HG03565 (cell line): ENCODE results near the gene UNC5A.
"Not testable (repeated sequence)": the region's sequence is repeated elsewhere in the genome, so short reads cannot be mapped to it uniquely, and the experiment has no call there.

Source experiments
- ATAC-seq: cut with Tn5 transposase; IDR thresholded peaks from one replicate; pipeline ENCODE4 v1.9.1; 2021; ENCODE audit warnings: mild to moderate bottlenecking, moderate library complexity; ENCODE audit not compliant: unreplicated experiment

Gene UNC5A

DNA sequence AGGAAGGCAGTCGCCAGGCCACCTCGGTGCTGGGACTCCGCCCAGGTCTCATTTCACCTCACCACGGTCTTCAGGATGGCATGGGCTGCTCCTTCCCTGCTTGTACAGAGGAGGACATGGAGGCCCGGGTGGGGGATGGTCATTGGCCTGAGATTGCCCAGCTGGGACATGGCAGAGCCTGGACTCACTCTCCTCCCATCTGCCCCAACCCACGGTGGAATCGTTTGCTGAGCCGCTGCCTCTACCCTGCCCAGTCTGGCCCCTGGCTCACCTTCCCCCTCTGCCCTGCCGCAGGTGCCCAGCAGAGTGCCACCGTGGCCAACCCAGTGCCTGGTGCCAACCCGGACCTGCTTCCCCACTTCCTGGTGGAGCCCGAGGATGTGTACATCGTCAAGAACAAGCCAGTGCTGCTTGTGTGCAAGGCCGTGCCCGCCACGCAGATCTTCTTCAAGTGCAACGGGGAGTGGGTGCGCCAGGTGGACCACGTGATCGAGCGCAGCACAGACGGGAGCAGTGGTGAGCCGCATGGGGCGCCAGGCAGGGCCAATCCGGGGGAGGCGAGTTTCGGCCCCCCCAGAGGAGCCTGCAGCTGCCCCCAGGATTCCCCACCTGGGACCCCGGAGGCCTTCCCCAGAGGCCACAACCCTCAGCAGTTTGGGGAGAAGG, 52.1 kb downstream of the UNC5A start:
- no peak for ATAC-seq

GRCh38 chr5:176863041-176863764, 52.8 kb downstream of the UNC5A start:
- no peak for ATAC-seq

DNA sequence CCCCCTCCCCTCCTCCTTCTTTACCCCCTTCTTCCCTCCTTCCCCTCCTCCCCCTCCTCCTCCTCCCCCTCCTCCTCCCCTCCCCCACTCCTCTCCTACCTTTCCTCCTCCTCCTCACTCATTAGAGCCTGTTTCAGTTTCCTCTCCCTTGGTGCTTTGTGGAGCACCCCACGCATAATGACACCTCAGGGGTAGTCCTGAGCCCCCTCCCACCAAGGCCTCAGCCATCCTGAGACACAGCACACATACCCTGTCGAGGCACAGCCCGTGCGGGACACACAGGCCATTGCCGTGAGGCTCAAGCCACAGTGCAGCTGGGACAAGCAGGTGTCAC, 53.4 kb downstream of the UNC5A start:
- no peak for ATAC-seq

- no peak for ATAC-seq
These were observed 54.4 kb downstream of the UNC5A start for GRCh38 chr5:176864755-176865154.

DNA sequence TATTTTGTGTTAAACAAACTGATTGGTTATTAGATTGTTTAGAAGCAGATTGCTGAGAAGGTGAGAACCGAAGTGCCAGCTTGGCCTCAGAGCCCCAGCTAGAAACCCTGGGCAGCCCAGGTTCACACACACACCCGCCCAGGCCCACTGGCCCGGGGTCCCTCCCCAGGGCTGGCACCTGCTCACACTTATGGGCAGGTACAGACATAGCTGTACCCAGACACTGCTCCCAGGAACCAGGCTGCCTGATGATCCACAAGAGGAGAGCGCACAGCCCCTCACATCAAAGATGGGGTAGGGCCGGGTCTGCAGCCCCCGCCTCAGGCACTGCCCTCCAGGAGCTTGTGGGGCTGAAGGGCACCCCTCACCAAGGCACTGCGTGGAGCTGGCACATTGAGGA, 55.6 kb downstream of the UNC5A start:
- ATAC-seq, result no peak

DNA sequence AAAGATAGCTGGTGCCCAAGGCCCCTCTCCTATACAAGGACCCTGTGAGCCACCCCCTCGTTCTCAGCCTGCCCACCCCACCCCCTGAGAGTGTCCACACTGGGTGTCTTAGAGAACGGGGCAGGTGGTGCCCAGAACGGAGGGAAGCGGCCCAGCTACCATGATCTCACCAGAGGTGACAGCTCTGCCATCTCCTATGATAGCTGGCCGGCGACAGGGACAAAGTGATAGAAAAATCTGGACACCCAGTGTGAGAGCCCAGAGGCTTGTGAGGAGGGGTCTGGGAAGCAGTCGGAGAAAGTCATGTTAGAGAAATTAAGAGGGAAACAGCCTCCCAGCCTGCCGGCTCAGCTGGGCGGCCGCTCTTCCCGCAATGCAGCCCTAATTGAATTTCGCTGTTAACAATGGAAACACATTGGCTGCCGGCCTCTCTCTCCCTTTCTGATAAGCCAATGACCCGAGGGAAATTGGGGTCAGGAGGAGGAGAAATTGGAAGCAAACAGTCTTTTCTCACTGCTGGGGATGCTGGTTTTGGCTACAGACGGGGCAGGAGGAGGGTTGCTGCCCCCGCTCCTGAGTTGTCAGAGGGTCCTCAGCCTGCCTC, 56.5 kb downstream of the UNC5A start:
- no peak for ATAC-seq

GRCh38 chr5:176868126-176868525, 57.8 kb downstream of the UNC5A start:
- ATAC-seq, result no peak

GRCh38 chr5:176868731-176869130, 58.4 kb downstream of the UNC5A start:
- ATAC-seq, result no peak

- no peak for ATAC-seq
These were observed 59.2 kb downstream of the UNC5A start for GRCh38 chr5:176869501-176870109.

DNA sequence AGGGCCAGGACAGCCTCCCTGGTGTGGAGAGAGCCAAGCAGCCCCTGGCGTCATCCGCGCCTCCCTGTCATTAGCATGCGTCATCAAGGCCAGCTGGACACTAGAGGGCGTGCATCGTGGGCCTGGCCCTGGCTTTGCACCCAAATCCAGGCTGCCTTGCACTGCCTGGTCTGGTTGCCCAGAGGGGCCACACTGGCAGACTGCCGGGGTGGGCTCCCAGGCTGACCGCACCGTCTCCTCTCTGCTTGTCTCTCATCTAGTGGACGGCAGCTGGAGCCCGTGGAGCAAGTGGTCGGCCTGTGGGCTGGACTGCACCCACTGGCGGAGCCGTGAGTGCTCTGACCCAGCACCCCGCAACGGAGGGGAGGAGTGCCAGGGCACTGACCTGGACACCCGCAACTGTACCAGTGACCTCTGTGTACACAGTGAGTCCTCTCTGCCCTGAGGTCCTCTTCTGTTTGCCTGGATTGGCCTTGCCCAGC, 59.8 kb downstream of the UNC5A start:
- no peak for ATAC-seq

- not testable (repeated sequence) for ATAC-seq
These were observed 60.3 kb downstream of the UNC5A start for GRCh38 chr5:176870644-176871043.

DNA sequence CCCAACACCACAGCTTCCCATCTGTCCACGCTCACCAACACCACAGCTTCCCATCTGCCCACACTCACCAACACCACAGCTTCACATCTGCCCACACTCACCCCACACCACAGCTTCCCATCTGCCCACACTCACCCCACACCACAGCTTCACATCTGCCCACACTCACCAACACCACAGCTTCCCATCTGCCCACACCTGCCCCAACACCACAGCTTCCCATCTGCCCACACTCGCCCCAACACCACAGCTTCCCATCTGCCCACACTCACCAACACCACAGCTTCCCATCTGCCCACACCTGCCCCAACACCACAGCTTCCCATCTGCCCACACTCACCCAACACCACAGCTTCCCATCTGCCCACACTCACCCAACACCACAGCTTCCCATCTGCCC, 62.2 kb downstream of the UNC5A start:
- not testable (repeated sequence) for ATAC-seq

GRCh38 chr5:176873011-176873410, 62.7 kb downstream of the UNC5A start:
- not testable (repeated sequence) for ATAC-seq

DNA sequence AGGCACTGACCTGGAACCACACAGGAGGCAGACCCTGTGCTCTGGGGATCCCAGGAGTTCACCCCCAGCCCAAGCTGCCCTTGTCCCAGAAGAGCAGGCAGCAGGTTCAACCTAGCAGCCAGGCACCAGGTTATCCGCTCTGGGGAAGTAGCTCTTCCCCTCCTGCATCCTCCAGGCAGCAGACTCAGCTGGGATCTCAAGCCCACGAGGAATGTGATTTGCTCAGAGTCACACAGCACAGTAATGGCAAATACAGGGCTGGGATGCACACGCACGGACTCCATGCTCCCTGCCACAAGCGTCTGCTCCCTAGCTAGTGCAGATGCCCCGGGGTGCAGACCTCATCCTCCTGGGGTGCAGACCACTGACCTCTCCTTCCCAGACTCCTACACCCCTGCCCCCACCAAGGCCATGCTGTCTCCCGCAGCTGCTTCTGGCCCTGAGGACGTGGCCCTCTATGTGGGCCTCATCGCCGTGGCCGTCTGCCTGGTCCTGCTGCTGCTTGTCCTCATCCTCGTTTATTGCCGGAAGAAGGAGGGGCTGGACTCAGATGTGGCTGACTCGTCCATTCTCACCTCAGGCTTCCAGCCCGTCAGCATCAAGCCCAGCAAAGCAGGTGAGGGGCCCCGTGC, 63.3 kb downstream of the UNC5A start:
- no peak for ATAC-seq

- no peak for ATAC-seq
These were observed 63.9 kb downstream of the UNC5A start for GRCh38 chr5:176874198-176874780.

DNA sequence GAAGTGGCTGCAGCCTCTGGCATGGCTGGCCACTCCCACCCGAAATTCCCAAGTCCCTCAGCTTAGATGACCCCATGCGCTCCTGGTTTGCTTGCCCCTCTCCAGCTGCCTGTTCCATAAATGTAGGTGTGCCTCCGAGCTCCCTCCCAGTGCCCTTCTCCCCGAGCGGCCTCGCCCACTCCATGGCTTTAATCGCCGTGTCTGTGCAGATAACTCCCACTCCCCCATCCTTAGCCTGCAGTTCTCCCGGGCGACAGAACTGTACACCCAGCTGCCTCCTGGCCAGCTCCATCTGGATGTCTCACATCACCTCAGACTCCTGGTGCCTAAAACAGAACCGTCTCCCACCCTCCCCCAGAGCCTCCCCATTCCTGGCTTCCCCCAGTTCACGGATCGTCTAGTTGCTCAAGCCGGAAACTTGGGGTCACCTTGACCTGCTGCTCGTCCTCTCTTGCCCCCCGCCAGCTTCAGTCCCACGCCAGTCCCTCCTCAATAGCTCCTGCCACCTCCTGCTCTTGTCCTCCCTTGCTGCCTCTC, 64.7 kb downstream of the UNC5A start:
- no peak for ATAC-seq

- no peak for ATAC-seq
These were observed 65.6 kb downstream of the UNC5A start for GRCh38 chr5:176875783-176876505.

DNA sequence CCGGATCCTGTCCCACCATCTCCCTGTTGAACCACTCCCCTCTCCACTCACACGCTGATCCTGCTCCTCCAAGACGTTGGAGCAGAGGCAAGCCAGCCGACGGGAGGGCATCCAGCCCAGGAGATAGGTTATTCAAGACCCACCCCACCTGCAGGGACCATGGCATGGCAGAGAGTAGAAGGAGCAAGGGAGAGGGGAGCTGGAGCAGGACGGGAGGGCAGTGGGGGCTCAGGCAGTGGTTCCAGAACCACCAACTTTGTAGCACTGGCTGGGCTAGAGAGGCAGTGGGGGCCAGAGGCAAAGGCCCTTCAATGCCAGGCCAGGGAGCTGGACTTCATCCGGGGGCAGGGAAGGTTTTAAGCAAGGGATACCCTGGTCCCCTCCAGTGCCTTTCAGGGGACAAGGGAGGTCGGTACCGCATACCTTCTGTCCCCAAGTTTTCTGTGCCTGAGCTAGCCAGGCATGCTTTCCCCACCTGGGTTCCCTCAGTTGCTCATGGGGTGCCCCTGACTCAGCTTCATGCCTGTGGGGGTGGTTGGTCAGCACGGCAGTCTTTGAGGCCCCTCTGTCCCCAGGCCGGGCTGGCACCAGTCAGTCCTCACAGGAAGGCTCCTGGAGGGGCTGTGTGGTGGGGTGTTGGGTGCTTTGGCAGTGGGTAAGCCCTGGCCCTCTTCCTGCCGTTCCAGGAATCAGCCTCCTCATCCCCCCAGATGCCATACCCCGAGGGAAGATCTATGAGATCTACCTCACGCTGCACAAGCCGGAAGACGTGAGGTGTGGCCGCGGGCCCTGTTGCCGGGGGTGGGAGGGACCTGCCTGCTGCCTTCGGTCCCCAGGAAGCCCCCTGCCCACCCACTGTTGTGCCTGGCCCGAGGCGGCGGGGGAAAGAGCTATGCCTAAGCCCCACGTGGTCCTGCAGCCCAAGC, 66.4 kb downstream of the UNC5A start:
- no peak for ATAC-seq

DNA sequence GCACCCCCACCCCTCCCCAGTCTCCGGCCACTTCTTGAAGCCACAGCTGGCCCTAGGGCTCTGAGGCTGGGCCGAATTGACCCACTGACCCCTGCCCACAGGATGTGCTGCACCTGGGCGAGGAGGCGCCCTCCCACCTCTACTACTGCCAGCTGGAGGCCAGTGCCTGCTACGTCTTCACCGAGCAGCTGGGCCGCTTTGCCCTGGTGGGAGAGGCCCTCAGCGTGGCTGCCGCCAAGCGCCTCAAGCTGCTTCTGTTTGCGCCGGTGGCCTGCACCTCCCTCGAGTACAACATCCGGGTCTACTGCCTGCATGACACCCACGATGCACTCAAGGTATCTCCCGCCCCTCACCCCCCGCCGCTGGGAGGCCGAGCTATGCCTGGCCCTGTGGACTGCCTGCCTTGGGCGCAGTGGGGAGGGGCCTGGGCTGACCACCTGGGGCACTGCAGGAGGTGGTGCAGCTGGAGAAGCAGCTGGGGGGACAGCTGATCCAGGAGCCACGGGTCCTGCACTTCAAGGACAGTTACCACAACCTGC, 67.5 kb downstream of the UNC5A start:
- ATAC-seq, result no peak
